ENCODE data around the gene OR2F2. TPM values are rescaled to one million over a fixed set of nuclear protein-coding genes. Genes with fewer than 3 reads are reported as not detected.

The OR2F2 gene
- total and polyA plus RNA-seq, 8 donors: not detected

- no peak overlapping the region for H3K27ac ChIP-seq
- H3K4me3 ChIP-seq: no peak overlapping the region
- no peaks in the 10 kb centered on the region for H3K36me3 ChIP-seq
- 68 to 87% (median 81%) methylated on average over 2 of the region's 2 CpGs for WGBS, 5 donors
- no peak for DNase-seq
- no peak for TF ChIP-seq CTCF (IDR thresholded peaks at IDR 0.05)
- no peak for TF ChIP-seq POLR2A (IDR thresholded peaks at IDR 0.05)
- no peak for TF ChIP-seq POLR2AphosphoS5 (IDR thresholded peaks at IDR 0.05)
- no peak for TF ChIP-seq EP300 (IDR thresholded peaks at IDR 0.05)
- no peaks in the 10 kb centered on the region for H3K27me3 ChIP-seq
- no peaks in the 10 kb centered on the region for H3K4me1 ChIP-seq
- no peaks in the 10 kb centered on the region for H3K9me3 ChIP-seq
- intact Hi-C loops (cut with DNase I; ENCODE audit: low total_unique reads): no loop called here
Observed at GRCh38 chr7:143978585-143978984, 43.6 kb downstream of the OR2F2 start.

- WGBS, 5 donors: 74 to 90% (median 84%) methylated on average over 1 of the region's 1 CpG
- Histone ChIP-seq H3K27me3 (no peaks in the 10 kb centered on the region), H3K4me1 (no peaks in the 10 kb centered on the region), H3K9me3 (no peaks in the 10 kb centered on the region), H3K27ac (no peak overlapping the region), H3K4me3 (no peak overlapping the region), H3K36me3 (no peaks in the 10 kb centered on the region)
- TF ChIP-seq EP300 (IDR thresholded peaks at IDR 0.05) (no peak), CTCF (IDR thresholded peaks at IDR 0.05) (no peak), POLR2AphosphoS5 (IDR thresholded peaks at IDR 0.05) (no peak), POLR2A (IDR thresholded peaks at IDR 0.05) (no peak)
- intact Hi-C loops (cut with DNase I; ENCODE audit: low total_unique reads): no loop called here
- DNase-seq: no peak
Observed at GRCh38 chr7:143979359-143979758, 44.3 kb downstream of the OR2F2 start.

- WGBS, 5 donors: 21 to 50% (median 26%) methylated on average over 2 of the region's 2 CpGs
- no peaks in the 10 kb centered on the region for H3K9me3 ChIP-seq
- intact Hi-C loops (cut with DNase I; ENCODE audit: low total_unique reads): no loop called here
- H3K27ac ChIP-seq: no peak overlapping the region
- TF ChIP-seq CTCF (IDR thresholded peaks at IDR 0.05) (no peak), EP300 (IDR thresholded peaks at IDR 0.05) (no peak), POLR2AphosphoS5 (IDR thresholded peaks at IDR 0.05) (peak in 1 of 3 donors; percentile 21), POLR2A (IDR thresholded peaks at IDR 0.05) (no peak)
- no peaks in the 10 kb centered on the region for H3K4me1 ChIP-seq
- H3K36me3 ChIP-seq: no peaks in the 10 kb centered on the region
- DNase-seq: peak in 1 of 2 donors; percentile 31
- H3K27me3 ChIP-seq: no peaks in the 10 kb centered on the region
- no peak overlapping the region for H3K4me3 ChIP-seq
Observed at GRCh38 chr7:143979998-143980397, 45.0 kb downstream of the OR2F2 start.

- WGBS, 5 donors: 91 to 96% (median 92%) methylated on average over 10 of the region's 10 CpGs
- DNase-seq: no peak
- H3K4me1 ChIP-seq: no peaks in the 10 kb centered on the region
- TF ChIP-seq CTCF (IDR thresholded peaks at IDR 0.05): no peak
- TF ChIP-seq POLR2AphosphoS5 (IDR thresholded peaks at IDR 0.05): no peak
- TF ChIP-seq EP300 (IDR thresholded peaks at IDR 0.05): no peak
- TF ChIP-seq POLR2A (IDR thresholded peaks at IDR 0.05): no peak
- intact Hi-C loops (cut with DNase I; ENCODE audit: low total_unique reads): no loop called here
- no peaks in the 10 kb centered on the region for H3K9me3 ChIP-seq
- no peaks in the 10 kb centered on the region for H3K27me3 ChIP-seq
- no peaks in the 10 kb centered on the region for H3K36me3 ChIP-seq
- H3K4me3 ChIP-seq: no peak overlapping the region
- H3K27ac ChIP-seq: no peak overlapping the region
Observed at GRCh38 chr7:143980746-143981510, 45.9 kb downstream of the OR2F2 start.

All from stomach (tissue), 9 donors.